GM12891 (cell line): Measurements from ENCODE around the gene DBN1.

Experiments
- PAX5 ChIP-seq: IDR thresholded peaks from 2 replicates; pipeline ENCODE4 v1.6.1; 2011; ENCODE audit warnings: low read length, moderate library complexity, mild to moderate bottlenecking; ENCODE audit not compliant: insufficient read depth, severe bottlenecking
- POLR2A ChIP-seq: IDR thresholded peaks from 2 replicates; pipeline ENCODE4 v1.6.1; 2011; ENCODE audit warnings: low read depth, low read length, control low read depth
- POLR2AphosphoS5 ChIP-seq: IDR thresholded peaks from 2 replicates; pipeline ENCODE4 v1.6.1; 2011; ENCODE audit warnings: low read depth, low read length, control low read depth
- POU2F2 ChIP-seq: IDR thresholded peaks from 2 replicates; pipeline ENCODE4 v1.6.1; 2011; ENCODE audit warnings: low read depth, mild to moderate bottlenecking, control low read depth, low read length, moderate library complexity
- SPI1 ChIP-seq: IDR thresholded peaks from 2 replicates; pipeline ENCODE4 v1.6.1; 2011; ENCODE audit warnings: low read depth, low read length, control low read depth
- TAF1 ChIP-seq: IDR thresholded peaks from 2 replicates; pipeline ENCODE4 v1.6.1; 2011; ENCODE audit warnings: low read depth, low read length, control low read depth

DNA sequence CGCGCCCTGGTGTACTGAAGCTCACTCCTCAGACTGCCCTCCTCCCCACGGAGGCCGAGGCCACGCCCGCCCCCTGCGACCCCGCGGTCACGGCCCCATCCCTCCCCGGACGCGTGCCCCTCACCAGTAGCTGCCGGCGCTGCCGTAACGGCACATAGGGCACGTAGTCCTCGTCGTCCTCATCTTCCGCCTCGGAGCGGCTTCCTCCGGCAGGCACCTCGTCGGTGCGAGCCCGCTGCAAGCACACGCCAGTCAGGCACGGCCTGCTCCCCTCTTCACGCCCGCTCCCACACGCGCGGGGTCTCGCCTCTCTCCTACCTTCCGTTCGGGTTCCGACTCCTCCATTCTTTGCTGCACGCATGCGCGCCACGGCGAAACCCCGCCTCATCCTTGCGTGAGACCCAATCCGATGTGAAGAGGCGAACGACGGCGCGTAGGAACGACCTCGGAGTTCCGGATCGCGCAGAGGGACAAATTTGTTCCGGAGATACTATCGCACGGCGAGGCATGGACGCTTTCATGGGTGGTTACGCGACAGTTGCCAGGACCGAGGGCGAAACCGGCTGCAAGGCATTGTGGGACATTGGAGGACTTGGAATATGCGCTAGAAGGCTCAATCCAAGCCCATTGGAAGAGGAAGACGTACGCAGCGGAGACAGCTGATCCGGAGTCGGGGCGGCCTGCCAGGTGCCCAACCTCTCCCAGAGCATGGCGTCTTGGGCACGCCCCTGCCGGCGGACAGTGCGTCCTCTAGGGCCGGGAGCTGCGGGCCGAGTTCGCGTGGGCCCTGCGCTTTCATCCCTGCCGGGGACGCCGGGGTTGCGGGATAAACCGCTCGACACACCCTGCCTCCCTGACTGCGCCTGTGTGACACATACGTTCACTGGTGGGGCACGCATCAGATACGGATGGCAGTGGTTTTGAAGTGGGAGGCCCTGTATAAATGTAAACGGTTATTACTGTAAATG lies 43.5 kb upstream of the DBN1 start, which contains the start of gene DDX41:
- peak; percentile 89 for TF ChIP-seq POLR2AphosphoS5
- peak; percentile 79 for TF ChIP-seq TAF1
- TF ChIP-seq SPI1 = no peak
- no peak for TF ChIP-seq PAX5
- TF ChIP-seq POLR2A = peak; percentile 79
- peak; percentile 15; the same call in 1 of the 2 replicates for TF ChIP-seq POU2F2
